T-helper 1 cell (primary cell): ENCODE measurements around the gene B4GAT1.
"Not testable (repeated sequence)": the region's sequence is repeated elsewhere in the genome, so short reads cannot be mapped to it uniquely, and the experiment has no call there.

Experiments
- DNase-seq, 5 donors: peaks; one replicate each; pipeline ENCODE4 v3.0.0-alpha.2; 2012 to 2020

The B4GAT1 gene

DNA sequence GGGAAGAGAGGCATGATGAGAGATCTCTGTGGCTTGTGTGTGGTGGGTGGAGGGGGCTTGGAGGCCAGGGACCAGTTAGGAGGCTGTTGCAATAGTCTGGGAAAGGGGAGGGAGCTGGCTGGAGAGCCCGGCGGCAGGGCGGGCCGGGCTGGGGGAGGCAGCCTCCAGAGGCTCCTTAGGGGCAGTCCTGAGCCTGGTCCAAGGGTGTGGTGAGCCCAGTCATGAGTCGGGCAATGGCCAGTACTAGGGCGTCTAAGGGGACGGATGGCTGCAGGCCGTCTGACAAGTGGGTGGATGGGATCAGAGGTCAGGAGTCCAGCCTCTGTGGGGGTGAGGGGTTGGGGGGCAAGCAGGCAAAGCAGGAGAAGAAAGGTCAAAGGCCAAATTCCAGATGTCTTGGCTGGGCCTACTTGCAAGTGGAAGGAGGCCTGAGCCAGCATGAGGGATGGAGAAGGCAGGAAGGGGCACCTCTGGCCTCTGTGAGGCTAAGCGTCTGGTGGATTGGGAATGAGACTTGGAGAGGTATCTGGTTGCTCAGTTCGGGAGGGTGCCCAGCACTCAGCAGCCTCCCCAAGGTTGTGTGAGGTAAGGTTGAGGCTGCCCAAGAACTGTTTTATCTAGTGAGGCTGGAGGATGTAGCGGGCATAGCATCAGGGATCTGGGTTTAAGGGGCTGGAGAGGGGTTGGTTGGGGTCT is 24.5 kb downstream of the B4GAT1 start:
- no peak for DNase-seq

GRCh38 chr11:66321606-66322005 is 25.8 kb downstream of the B4GAT1 start:
- no peak for DNase-seq

DNA sequence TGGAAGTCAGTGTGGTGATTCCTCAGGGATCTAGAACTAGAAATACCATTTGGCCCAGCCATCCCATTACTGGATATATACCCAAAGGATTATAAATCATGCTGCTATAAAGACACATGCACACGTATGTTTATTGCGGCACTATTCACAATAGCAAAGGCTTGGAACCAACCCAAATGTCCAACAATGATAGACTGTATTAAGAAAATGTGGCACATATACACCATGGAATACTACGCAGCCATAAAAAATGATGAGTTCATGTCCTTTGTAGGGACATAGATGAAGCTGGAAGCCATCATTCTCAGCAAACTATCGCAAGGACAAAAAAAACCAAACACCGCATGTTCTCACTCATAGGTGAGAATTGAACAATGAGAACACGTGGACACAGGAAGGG is 26.7 kb downstream of the B4GAT1 start:
- DNase-seq, result not testable (repeated sequence)

DNA sequence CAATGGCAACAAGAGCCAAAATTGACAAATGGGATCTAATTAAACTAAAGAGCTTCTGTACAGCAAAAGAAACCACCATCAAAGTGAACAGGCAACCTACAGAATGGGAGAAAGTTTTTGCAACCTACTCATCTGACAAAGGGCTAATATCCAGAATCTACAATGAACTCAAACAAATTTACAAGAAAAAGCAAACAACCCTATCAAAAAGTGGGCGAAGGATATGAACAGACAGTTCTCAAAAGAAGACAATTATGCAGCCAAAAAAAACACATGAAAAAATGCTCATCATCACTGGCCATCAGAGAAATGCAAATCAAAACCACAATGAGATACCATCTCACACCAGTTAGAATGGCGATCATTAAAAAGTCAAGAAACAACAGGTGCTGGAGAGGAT is 27.1 kb downstream of the B4GAT1 start:
- DNase-seq, result not testable (repeated sequence)

- DNase-seq, result no peak
These were observed 28.8 kb downstream of the B4GAT1 start for GRCh38 chr11:66318600-66318970.

GRCh38 chr11:66317723-66318599 is 29.5 kb downstream of the B4GAT1 start:
- DNase-seq, result peak in 2 of 5 donors; percentile 35 to 54

- no peak for DNase-seq
These were observed 30.1 kb downstream of the B4GAT1 start for GRCh38 chr11:66317322-66317722.

- no peak for DNase-seq
These were observed 30.6 kb downstream of the B4GAT1 start, which contains the start of gene CD248 for GRCh38 chr11:66316849-66317251. TSS of gene CD248 (minus strand) at chr11:66317044. CDS start at chr11:66317027, 17 bp downstream.

GRCh38 chr11:66315921-66316811 is 31.3 kb downstream of the B4GAT1 start:
- no peak for DNase-seq

GRCh38 chr11:66315498-66315885 is 31.9 kb downstream of the B4GAT1 start:
- DNase-seq, result no peak

- DNase-seq, result no peak
These were observed 32.6 kb downstream of the B4GAT1 start for GRCh38 chr11:66314561-66315497.

- DNase-seq, result no peak
These were observed 33.3 kb downstream of the B4GAT1 start for GRCh38 chr11:66314186-66314501.

- no peak for DNase-seq
These were observed 33.9 kb downstream of the B4GAT1 start for GRCh38 chr11:66313321-66314185.

GRCh38 chr11:66312549-66313320 is 34.7 kb downstream of the B4GAT1 start:
- peak; percentile 97 to 100 (median 98) for DNase-seq

GRCh38 chr11:66311965-66312548 is 35.4 kb downstream of the B4GAT1 start:
- peak; percentile 88 to 99 (median 96) for DNase-seq

GRCh38 chr11:66311470-66311964 is 35.9 kb downstream of the B4GAT1 start:
- no peak for DNase-seq

DNA sequence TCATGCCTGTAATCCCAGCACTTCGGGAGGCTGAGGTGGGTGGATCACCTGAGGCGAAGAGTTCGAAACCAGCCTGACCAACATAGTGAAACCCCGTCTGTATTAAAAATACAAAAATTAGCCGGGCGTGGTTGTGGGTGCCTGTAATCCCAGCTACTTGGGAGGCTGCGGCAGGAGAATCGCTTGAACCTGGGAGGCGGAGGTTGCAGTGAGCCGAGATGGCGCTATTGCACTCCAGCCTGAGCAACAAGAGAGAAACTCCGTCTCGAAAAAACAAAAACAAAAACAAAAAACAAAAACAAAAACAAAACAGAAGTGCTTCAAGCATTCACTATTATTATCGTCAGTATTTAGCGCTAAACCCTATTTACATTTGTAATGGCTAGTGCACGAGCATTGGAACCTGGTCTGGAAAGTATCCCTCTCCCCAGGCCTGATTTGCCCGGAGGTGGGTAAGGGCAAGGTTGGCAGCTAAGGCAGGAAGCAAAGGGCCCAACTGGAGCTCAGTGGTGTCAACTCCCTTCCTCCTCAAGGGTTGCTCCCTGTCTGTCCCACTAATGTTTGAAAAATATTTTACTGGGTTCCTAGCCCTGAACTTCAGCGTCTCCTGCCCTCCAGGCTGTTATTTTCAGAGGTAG is 36.5 kb downstream of the B4GAT1 start:
- not testable (repeated sequence) for DNase-seq

DNA sequence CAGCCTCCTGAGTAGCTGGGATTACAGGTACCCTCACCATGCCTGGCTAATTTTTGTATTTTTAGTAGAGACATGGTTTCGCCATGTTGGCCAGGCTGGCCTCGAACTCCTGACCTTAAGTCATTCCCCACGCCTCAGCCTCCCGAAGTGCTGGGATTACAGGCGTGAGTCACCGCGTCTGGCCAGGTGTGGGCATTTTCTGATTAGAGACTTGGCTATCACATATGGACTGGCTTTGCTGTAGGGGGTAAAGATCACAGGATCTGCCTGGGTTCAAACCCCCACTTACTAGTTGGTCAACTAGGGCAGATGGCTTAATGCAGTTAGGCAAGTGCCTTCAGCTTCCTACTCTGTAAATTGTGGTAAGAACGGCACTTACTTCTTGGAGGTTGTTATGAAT is 37.1 kb downstream of the B4GAT1 start:
- no peak for DNase-seq

DNA sequence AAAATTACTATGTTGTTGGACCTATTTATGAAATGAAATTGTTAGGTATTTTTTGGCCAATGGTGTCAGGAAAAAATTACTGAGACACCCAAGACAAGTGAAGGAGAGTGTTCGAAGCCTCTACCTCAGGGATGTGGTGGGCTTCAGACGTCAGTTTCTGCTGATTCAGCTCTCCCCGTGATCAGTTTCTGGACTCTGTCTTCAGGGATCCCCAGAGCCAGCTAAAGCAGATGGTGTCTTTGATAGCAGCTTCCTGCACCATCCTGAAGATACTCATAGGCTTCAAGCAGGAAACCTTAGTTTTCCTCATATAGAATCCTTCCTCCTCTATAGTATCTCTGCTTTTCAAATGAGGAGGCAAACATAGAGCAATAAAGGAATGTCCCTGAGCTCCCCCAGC is 38.0 kb downstream of the B4GAT1 start:
- DNase-seq, result no peak
